A673 (cell line): ENCODE measurements around the gene PTGDR.

Source experiments
- EZH2 ChIP-seq: fragments of 200-600 bp; sonication (generic); IDR thresholded peaks from 2 replicates; pipeline ENCODE4 v1.6.1; 2017; ENCODE audit warnings: borderline replicate concordance, low read depth, mild to moderate bottlenecking, mixed read lengths, antibody characterized with exemption, low read length; ENCODE audit not compliant: poor library complexity, severe bottlenecking
- TF ChIP-seq, protein P1 (sequence below): fragments of 300-800, 200-600 bp; sonication (generic); conservative IDR thresholded peaks from 2 replicates; pipeline ENCODE4 v1.5.1; 2017; ENCODE audit warnings: low read depth, mild to moderate bottlenecking, antibody characterized with exemption, low read length, moderate library complexity, mixed read lengths

DNA sequence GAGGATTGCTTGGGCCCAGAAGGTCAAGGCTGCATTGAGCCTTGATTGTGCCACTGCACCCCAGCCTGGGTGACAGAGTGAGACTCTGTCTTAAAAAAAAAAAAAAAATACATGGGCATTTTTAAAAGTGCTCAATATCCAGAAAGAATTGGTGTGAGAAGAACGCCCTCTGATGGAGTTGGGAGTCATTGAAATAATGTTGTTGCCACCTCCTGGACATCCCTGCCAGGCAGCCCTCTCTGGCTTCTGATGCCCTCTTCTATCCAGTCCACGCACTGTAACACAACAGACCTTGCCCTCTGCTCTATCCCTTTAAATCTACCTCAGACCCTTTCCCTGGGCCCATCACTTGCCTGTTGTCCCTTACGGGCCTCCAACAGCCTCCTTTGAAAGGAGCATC is 4.9 kb downstream of the PTGDR start:
- TF ChIP-seq EZH2: no peak
- TF ChIP-seq, protein P1, sequence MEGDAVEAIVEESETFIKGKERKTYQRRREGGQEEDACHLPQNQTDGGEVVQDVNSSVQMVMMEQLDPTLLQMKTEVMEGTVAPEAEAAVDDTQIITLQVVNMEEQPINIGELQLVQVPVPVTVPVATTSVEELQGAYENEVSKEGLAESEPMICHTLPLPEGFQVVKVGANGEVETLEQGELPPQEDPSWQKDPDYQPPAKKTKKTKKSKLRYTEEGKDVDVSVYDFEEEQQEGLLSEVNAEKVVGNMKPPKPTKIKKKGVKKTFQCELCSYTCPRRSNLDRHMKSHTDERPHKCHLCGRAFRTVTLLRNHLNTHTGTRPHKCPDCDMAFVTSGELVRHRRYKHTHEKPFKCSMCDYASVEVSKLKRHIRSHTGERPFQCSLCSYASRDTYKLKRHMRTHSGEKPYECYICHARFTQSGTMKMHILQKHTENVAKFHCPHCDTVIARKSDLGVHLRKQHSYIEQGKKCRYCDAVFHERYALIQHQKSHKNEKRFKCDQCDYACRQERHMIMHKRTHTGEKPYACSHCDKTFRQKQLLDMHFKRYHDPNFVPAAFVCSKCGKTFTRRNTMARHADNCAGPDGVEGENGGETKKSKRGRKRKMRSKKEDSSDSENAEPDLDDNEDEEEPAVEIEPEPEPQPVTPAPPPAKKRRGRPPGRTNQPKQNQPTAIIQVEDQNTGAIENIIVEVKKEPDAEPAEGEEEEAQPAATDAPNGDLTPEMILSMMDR: peak; percentile 46; the same call in 1 of the 2 replicates
